Mucosa of rectum (tissue), 2 donors: ENCODE results near the gene ANKRD23.
A peak's percentile ranks its signal among the peaks of the same experiment; 100 is the strongest.

ENCODE experiments used
- H3K27ac ChIP-seq, 2 donors: one replicate each; pipeline ENCODE4 v1.7.0; 2013; ENCODE audit warnings: inconsistent platforms in 2 of 2, low read depth in 2 of 2, low read length in 2 of 2
- H3K27me3 ChIP-seq, 2 donors: one replicate each; pipeline ENCODE4 v1.7.0; 2013; ENCODE audit warnings: low read length in 2 of 2; ENCODE audit not compliant: control insufficient read depth in 2 of 2, insufficient read depth in 2 of 2
- H3K36me3 ChIP-seq, 2 donors: one replicate each; pipeline ENCODE4 v1.7.0; 2013; ENCODE audit warnings: low read length in 2 of 2; ENCODE audit not compliant: control insufficient read depth in 2 of 2, insufficient read depth in 2 of 2
- H3K4me1 ChIP-seq, 2 donors: one replicate each; pipeline ENCODE4 v1.7.0; 2013; ENCODE audit warnings: low read length in 2 of 2, mild to moderate bottlenecking in 1 of 2; ENCODE audit not compliant: control insufficient read depth in 2 of 2, insufficient read depth in 2 of 2
- H3K4me3 ChIP-seq, 2 donors: one replicate each; pipeline ENCODE4 v1.7.0; 2013; ENCODE audit warnings: low read length in 2 of 2
- H3K9ac ChIP-seq, 2 donors: one replicate each; pipeline ENCODE4 v1.7.0; 2013; ENCODE audit warnings: low read length in 2 of 2, low read depth in 1 of 2, mild to moderate bottlenecking in 1 of 2
- H3K9me3 ChIP-seq, 2 donors: one replicate each; pipeline ENCODE4 v1.7.0; 2013; ENCODE audit warnings: low read length in 2 of 2; ENCODE audit not compliant: control insufficient read depth in 2 of 2
- donor health status: healthy.
- donor health status: Normal muscosa, but diverticular disease.

ANKRD23 gene

GRCh38 chr2:96816836-96817702, 26.8 kb downstream of the ANKRD23 start:
- peaks cover 7 to 16% of the 10 kb centered on the region in 2 donors for H3K36me3 ChIP-seq
- H3K9ac ChIP-seq, result peak overlapping the region; percentile 57 to 63
- no peaks in the 10 kb centered on the region for H3K27me3 ChIP-seq
- H3K4me1 ChIP-seq, result peaks cover 41 to 53% of the 10 kb centered on the region in 2 donors
- no peak overlapping the region for H3K27ac ChIP-seq
- H3K4me3 ChIP-seq, result peak overlapping the region; percentile 79 to 87
- no peaks in the 10 kb centered on the region for H3K9me3 ChIP-seq

GRCh38 chr2:96816127-96816835, 27.5 kb downstream of the ANKRD23 start, which contains the start of gene CNNM3:
Gene CNNM3, plus strand, starts transcription at chr2:96816268. Its CDS starts 10 bp downstream, at chr2:96816278.
- peak within 1 kb of the TSS; percentile 79 to 87 for H3K4me3 ChIP-seq
- H3K9ac ChIP-seq, result peak within 1 kb of the TSS; percentile 65 to 90
- peaks cover 12 to 19% of the 10 kb centered on the region in 2 donors for H3K36me3 ChIP-seq
- no peaks in the 10 kb centered on the region for H3K9me3 ChIP-seq
- peaks cover 41 to 53% of the 10 kb centered on the region in 2 donors for H3K4me1 ChIP-seq
- H3K27me3 ChIP-seq, result no peaks in the 10 kb centered on the region
- H3K27ac ChIP-seq, result peak within 1 kb of the TSS; percentile 95 to 96

DNA sequence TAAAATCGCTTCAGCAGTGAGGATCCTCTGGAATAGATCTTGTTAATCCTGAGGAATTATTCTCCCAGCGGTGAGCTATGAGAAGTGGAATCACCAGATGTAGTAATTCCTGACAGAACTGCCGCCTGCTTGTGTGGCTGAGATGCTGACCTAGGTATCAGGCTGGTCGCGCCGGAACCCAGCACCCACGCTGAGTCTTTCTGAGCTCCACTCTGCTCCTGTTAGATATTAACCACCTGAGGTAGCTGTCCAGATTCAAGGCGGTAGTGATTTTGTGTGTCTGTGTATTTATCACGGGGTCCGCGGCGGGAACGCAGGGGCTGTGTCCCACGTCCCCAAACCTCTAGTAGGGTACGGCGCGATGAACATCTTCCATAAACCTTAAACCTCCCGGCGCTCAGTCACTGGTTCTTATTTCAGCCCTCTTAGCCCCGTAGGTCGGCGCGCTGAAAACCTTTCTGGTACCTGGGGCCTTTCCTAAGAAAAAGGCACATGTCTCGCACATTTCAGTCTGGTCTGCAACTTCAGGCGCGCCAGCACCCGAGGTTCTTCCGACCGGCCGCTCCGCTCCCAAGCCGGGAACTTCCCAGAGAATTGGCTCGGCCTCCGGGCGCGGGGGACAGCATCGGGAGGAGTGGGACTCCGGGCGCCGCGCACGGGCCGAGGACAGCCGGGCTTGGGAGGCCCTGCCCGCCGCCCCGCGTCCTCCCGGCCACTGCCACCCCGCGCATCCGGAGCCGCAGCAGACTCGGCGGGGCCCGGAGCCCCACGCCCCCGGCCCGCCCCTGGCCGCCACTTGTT, 28.3 kb downstream of the ANKRD23 start:
- Histone ChIP-seq H3K4me1 (peaks cover 39 to 47% of the 10 kb centered on the region in 2 donors), H3K9ac (peak overlapping the region; percentile 65 to 75), H3K9me3 (no peaks in the 10 kb centered on the region), H3K27ac (peak overlapping the region; percentile 95 to 96), H3K36me3 (peaks cover 19 to 26% of the 10 kb centered on the region in 2 donors), H3K4me3 (peak overlapping the region; percentile 79), H3K27me3 (no peaks in the 10 kb centered on the region)

DNA sequence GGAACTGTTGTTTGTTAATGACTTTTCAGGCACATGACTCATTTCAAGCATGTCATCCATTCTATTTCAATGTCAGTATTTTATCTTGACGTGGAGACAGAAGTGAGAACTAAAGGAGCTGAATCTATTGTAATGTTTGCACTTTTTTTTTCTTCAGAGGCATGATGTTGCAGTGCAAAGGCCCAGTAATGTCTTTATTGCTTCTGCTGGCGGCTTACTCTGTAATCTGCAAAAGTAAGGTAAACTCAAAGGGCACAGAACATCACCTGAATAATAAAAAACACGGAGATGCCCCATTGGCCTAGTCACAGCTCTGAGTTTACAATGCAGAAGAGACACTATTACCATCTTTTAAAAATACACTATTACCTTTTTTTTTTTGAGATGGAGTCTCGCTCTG, 30.2 kb downstream of the ANKRD23 start:
- peaks cover 20 to 29% of the 10 kb centered on the region in 2 donors for H3K4me1 ChIP-seq

DNA sequence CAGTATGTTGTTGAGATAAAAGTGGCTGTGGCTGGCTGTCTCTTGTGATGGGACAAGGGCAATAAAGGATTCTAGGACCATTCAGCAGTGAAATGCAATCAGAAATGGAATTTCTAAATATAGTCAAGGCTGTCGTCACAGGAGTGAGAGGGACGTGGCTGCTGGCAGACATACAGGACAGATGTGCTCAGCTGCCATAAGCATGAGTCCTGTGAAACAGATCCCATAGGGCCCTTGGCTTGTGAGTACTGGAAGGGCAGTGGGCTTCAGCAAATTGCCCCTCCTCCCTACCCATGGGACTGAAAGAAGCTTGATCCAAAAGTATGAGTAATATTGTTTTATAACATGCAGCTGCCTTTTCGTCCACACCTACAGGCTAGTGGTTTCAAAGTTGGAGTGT, 31.9 kb downstream of the ANKRD23 start:
- no peak overlapping the region for H3K9ac ChIP-seq
- peaks cover 9 to 12% of the 10 kb centered on the region in 2 donors for H3K4me1 ChIP-seq
- H3K27me3 ChIP-seq, result no peaks in the 10 kb centered on the region
- no peak overlapping the region for H3K4me3 ChIP-seq
- H3K27ac ChIP-seq, result no peak overlapping the region
- H3K9me3 ChIP-seq, result no peaks in the 10 kb centered on the region
- peaks cover 35 to 41% of the 10 kb centered on the region in 2 donors for H3K36me3 ChIP-seq

More for the DNA sequence above, 30.2 kb downstream of the ANKRD23 start:
- peak overlapping the region in 1 of 2 donors; percentile 6 for H3K27ac ChIP-seq
- H3K9ac ChIP-seq, result no peak overlapping the region
- no peak overlapping the region for H3K4me3 ChIP-seq
- H3K9me3 ChIP-seq, result no peaks in the 10 kb centered on the region
- H3K27me3 ChIP-seq, result no peaks in the 10 kb centered on the region
- H3K36me3 ChIP-seq, result peaks cover 27 to 37% of the 10 kb centered on the region in 2 donors

GRCh38 chr2:96810783-96811192, 33.0 kb downstream of the ANKRD23 start:
- H3K27ac ChIP-seq, result no peak overlapping the region
- H3K9me3 ChIP-seq, result no peaks in the 10 kb centered on the region
- no peak overlapping the region for H3K4me3 ChIP-seq
- peaks cover 9 to 15% of the 10 kb centered on the region in 2 donors for H3K4me1 ChIP-seq
- no peak overlapping the region for H3K9ac ChIP-seq
- peaks cover 41% of the 10 kb centered on the region in 2 donors for H3K36me3 ChIP-seq
- no peaks in the 10 kb centered on the region for H3K27me3 ChIP-seq

- Histone ChIP-seq H3K27me3 (no peaks in the 10 kb centered on the region), H3K4me3 (no peak overlapping the region), H3K27ac (no peak overlapping the region), H3K9ac (no peak overlapping the region), H3K9me3 (no peaks in the 10 kb centered on the region), H3K4me1 (peaks cover 4 to 10% of the 10 kb centered on the region in 2 donors), H3K36me3 (peaks cover 41% of the 10 kb centered on the region in 2 donors)
Observed at GRCh38 chr2:96809951-96810782, 33.7 kb downstream of the ANKRD23 start.

- Histone ChIP-seq H3K4me1 (peaks cover 3 to 6% of the 10 kb centered on the region in 2 donors), H3K27ac (no peak overlapping the region), H3K9me3 (no peaks in the 10 kb centered on the region), H3K4me3 (no peak overlapping the region), H3K9ac (no peak overlapping the region), H3K36me3 (peaks cover 41% of the 10 kb centered on the region in 2 donors), H3K27me3 (no peaks in the 10 kb centered on the region)
Observed at GRCh38 chr2:96809216-96809882, 34.5 kb downstream of the ANKRD23 start.
